Neural progenitor cell (in vitro differentiated cells): ENCODE measurements around the gene NUDT4B.
"Not testable (repeated sequence)": the region's sequence is repeated elsewhere in the genome, so short reads cannot be mapped to it uniquely, and the experiment has no call there.

Source experiments
- EZH2 ChIP-seq: fragments of 200-600 bp; sonication (generic); IDR thresholded peaks from 2 replicates; pipeline ENCODE4 v1.6.1; 2017; ENCODE audit warnings: antibody characterized with exemption, mild to moderate bottlenecking, moderate library complexity
- TF ChIP-seq, protein P1 (sequence below): fragments of 200-600 bp; sonication (generic); IDR thresholded peaks from 2 replicates; pipeline ENCODE4 v1.5.1; 2017; ENCODE audit warnings: antibody characterized with exemption, mild to moderate bottlenecking

DNA sequence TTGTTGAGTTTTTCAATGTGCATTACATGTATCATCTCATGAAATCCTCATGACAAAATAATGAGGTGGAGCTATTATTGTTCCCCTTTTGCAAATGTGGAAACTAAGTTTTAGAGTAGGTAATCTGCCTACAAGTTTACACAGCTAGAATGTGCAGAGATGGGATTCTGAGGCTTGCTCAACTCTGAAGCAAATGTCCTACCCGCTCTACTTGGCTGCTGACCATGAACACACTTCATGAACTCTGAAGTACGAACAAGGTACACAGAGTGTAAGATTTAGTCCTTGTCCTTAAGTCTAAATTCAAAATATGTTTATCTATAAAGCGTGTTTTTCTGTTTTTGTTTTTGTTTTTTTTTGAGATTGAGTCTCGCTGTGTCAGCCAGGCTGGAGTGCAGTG is 5.4 kb upstream of the NUDT4B start:
- not testable (repeated sequence) for TF ChIP-seq EZH2
- TF ChIP-seq, protein P1, sequence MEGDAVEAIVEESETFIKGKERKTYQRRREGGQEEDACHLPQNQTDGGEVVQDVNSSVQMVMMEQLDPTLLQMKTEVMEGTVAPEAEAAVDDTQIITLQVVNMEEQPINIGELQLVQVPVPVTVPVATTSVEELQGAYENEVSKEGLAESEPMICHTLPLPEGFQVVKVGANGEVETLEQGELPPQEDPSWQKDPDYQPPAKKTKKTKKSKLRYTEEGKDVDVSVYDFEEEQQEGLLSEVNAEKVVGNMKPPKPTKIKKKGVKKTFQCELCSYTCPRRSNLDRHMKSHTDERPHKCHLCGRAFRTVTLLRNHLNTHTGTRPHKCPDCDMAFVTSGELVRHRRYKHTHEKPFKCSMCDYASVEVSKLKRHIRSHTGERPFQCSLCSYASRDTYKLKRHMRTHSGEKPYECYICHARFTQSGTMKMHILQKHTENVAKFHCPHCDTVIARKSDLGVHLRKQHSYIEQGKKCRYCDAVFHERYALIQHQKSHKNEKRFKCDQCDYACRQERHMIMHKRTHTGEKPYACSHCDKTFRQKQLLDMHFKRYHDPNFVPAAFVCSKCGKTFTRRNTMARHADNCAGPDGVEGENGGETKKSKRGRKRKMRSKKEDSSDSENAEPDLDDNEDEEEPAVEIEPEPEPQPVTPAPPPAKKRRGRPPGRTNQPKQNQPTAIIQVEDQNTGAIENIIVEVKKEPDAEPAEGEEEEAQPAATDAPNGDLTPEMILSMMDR: not testable (repeated sequence)
